Measurements from ENCODE around the gene APOBEC4.

GRCh38 chr1:183636783-183637182 is 16.3 kb downstream of the APOBEC4 start:
- TF ChIP-seq POLR2AphosphoS5 (IDR thresholded peaks at IDR 0.05) (no peak), CTCF (IDR thresholded peaks at IDR 0.05) (no peak), EP300 (IDR thresholded peaks at IDR 0.05; ENCODE audit: low read depth) (no peak)

Data from transverse colon (tissue), 4 donors.